H9 (cell line): ENCODE data around the gene DAGLB. TPM values are rescaled to one million over a fixed set of nuclear protein-coding genes. Genes with fewer than 3 reads are reported as not detected.

Experiments
- DNase-seq: peaks from one replicate; pipeline ENCODE4 v3.0.0-alpha.2; 2017
- H2AFZ ChIP-seq: one replicate; pipeline ENCODE4 v1.6.1; 2013; ENCODE audit warnings: mild to moderate bottlenecking, low read length, control low read depth, moderate library complexity
- H2AK5ac ChIP-seq: 2 replicates; pipeline ENCODE4 v1.6.1; 2013; ENCODE audit warnings: low read length, control low read depth, mixed read lengths; ENCODE audit not compliant: insufficient read length
- H2BK120ac ChIP-seq: one replicate; pipeline ENCODE4 v1.6.1; 2013; ENCODE audit warnings: low read depth, mild to moderate bottlenecking, low read length, control low read depth, inconsistent platforms; ENCODE audit not compliant: poor library complexity, severe bottlenecking
- H2BK12ac ChIP-seq: 2 replicates; pipeline ENCODE4 v1.6.1; 2013; ENCODE audit warnings: low read length, control low read depth, mixed read lengths, low read depth; ENCODE audit not compliant: insufficient read length
- H2BK15ac ChIP-seq: 2 replicates; pipeline ENCODE4 v1.6.1; 2013; ENCODE audit warnings: low read depth, low read length, control low read depth
- H2BK20ac ChIP-seq: one replicate; pipeline ENCODE4 v1.6.1; 2013; ENCODE audit warnings: low read depth, mild to moderate bottlenecking, low read length, control low read depth, inconsistent platforms; ENCODE audit not compliant: poor library complexity, severe bottlenecking
- H2BK5ac ChIP-seq: 2 replicates; pipeline ENCODE4 v1.6.1; 2013; ENCODE audit warnings: low read length, control low read depth, mixed read lengths; ENCODE audit not compliant: insufficient read length
- H3K14ac ChIP-seq: 2 replicates; pipeline ENCODE4 v1.6.1; 2013; ENCODE audit warnings: low read length, control low read depth; ENCODE audit not compliant: insufficient read depth
- H3K18ac ChIP-seq: 2 replicates; pipeline ENCODE4 v1.6.1; 2013; ENCODE audit warnings: low read depth, mild to moderate bottlenecking, mixed read lengths, low read length, control low read depth; ENCODE audit not compliant: insufficient read length
- H3K23ac ChIP-seq: 2 replicates; pipeline ENCODE4 v1.6.1; 2013; ENCODE audit warnings: low read length, control low read depth, mixed read lengths, low read depth; ENCODE audit not compliant: insufficient read length
- H3K23me2 ChIP-seq: 2 replicates; pipeline ENCODE4 v1.6.1; 2013; ENCODE audit warnings: low read depth, mild to moderate bottlenecking, mixed read lengths, low read length, control low read depth; ENCODE audit not compliant: insufficient read length, poor library complexity, severe bottlenecking
- H3K27ac ChIP-seq: 2 replicates; pipeline ENCODE4 v1.5.1; 2013; ENCODE audit warnings: low read length, control low read depth, mixed read lengths, low read depth; ENCODE audit not compliant: insufficient read length
- H3K27me3 ChIP-seq: 2 replicates; pipeline ENCODE4 v1.6.1; 2013; ENCODE audit warnings: low read length, control low read depth, inconsistent platforms; ENCODE audit not compliant: insufficient read depth
- H3K4ac ChIP-seq: 2 replicates; pipeline ENCODE4 v1.6.1; 2013; ENCODE audit warnings: low read depth, mild to moderate bottlenecking, control low read depth, inconsistent platforms, low read length, moderate library complexity
- H3K4me1 ChIP-seq: 2 replicates; pipeline ENCODE4 v1.6.1; 2013; ENCODE audit warnings: low read length, control low read depth, inconsistent platforms; ENCODE audit not compliant: insufficient read depth
- H3K4me2 ChIP-seq: 2 replicates; pipeline ENCODE4 v1.6.1; 2013; ENCODE audit warnings: low read length, control low read depth, mixed read lengths; ENCODE audit not compliant: insufficient read length, insufficient read depth
- H3K56ac ChIP-seq: 2 replicates; pipeline ENCODE4 v1.6.1; 2013; ENCODE audit warnings: low read depth, mild to moderate bottlenecking, mixed read lengths, low read length, control low read depth; ENCODE audit not compliant: insufficient read length
- H3K79me1 ChIP-seq: 2 replicates; pipeline ENCODE4 v1.6.1; 2013; ENCODE audit warnings: low read depth, mild to moderate bottlenecking, moderate library complexity, low read length, control low read depth, inconsistent platforms; ENCODE audit not compliant: insufficient read depth, poor library complexity, severe bottlenecking
- H3K79me2 ChIP-seq: 2 replicates; pipeline ENCODE4 v1.6.1; 2013; ENCODE audit warnings: low read length, control low read depth, inconsistent platforms; ENCODE audit not compliant: insufficient read depth
- H3K9ac ChIP-seq: 2 replicates; pipeline ENCODE4 v1.6.1; 2013; ENCODE audit warnings: low read length, control low read depth, mixed read lengths; ENCODE audit not compliant: insufficient read length; ENCODE audit errors: extremely low read depth
- H3K9me3 ChIP-seq: one replicate; pipeline ENCODE4 v1.6.1; 2013; ENCODE audit warnings: low read depth, low read length, inconsistent platforms; ENCODE audit not compliant: control insufficient read depth
- H3T11ph ChIP-seq: one replicate; pipeline ENCODE4 v1.6.1; 2013; ENCODE audit warnings: mild to moderate bottlenecking, low read length, control low read depth, inconsistent platforms
- H4K20me1 ChIP-seq: one replicate; pipeline ENCODE4 v1.6.1; 2013; ENCODE audit not compliant: control insufficient read depth, insufficient read length, insufficient read depth
- H4K5ac ChIP-seq: 2 replicates; pipeline ENCODE4 v1.6.1; 2013; ENCODE audit warnings: low read depth, mild to moderate bottlenecking, mixed read lengths, low read length, control low read depth; ENCODE audit not compliant: insufficient read length
- H4K8ac ChIP-seq: replicated peaks from 2 replicates; pipeline ENCODE4 v1.6.1; 2013; ENCODE audit warnings: low read length, control low read depth, mixed read lengths, low read depth; ENCODE audit not compliant: insufficient read length
- H4K91ac ChIP-seq: 2 replicates; pipeline ENCODE4 v1.6.1; 2013; ENCODE audit warnings: low read depth, mild to moderate bottlenecking, moderate library complexity, mixed read lengths, low read length, control low read depth; ENCODE audit not compliant: insufficient read length
- H3K27ac Mint-ChIP-seq, 3 experiments: 2 replicates in 2 of 3; 3 replicates in 1 of 3; pipeline ENCODE4 v1.8.0; 2020 to 2021; ENCODE audit warnings: mixed read lengths in 3 of 3, mild to moderate bottlenecking in 1 of 3, moderate library complexity in 1 of 3
- H3K27me3 Mint-ChIP-seq: 2 replicates; pipeline ENCODE4 v1.8.0; 2021; ENCODE audit warnings: low read depth, mild to moderate bottlenecking, moderate library complexity, mixed read lengths
- H3K36me3 Mint-ChIP-seq, 3 experiments: 2 replicates in 2 of 3; 3 replicates in 1 of 3; pipeline ENCODE4 v1.8.0; 2020 to 2021; ENCODE audit warnings: low read depth in 3 of 3, mixed read lengths in 3 of 3; ENCODE audit not compliant: insufficient read depth in 1 of 3
- H3K4me1 Mint-ChIP-seq, 2 experiments: 2 replicates each; pipeline ENCODE4 v1.8.0; 2020; ENCODE audit warnings: mixed read lengths in 2 of 2
- H3K4me3 Mint-ChIP-seq, 2 experiments: 2 replicates in 1 of 2; 3 replicates in 1 of 2; pipeline ENCODE4 v1.8.0; 2020 to 2021; ENCODE audit warnings: mild to moderate bottlenecking in 2 of 2, mixed read lengths in 2 of 2, moderate library complexity in 1 of 2
- H3K9me3 Mint-ChIP-seq, 2 experiments: 2 replicates in 1 of 2; 3 replicates in 1 of 2; pipeline ENCODE4 v1.8.0; 2020; ENCODE audit warnings: mild to moderate bottlenecking in 2 of 2, mixed read lengths in 2 of 2, moderate library complexity in 1 of 2
- CTCF ChIP-seq: fragments of 200-600 bp; sonication (generic); conservative IDR thresholded peaks from 3 replicates; pipeline ENCODE4 v1.8.0; 2021; ENCODE audit warnings: antibody characterized with exemption, mild to moderate bottlenecking
- WGBS: extraction: QIAGEN DNeasy Blood & Tissue Kit; methylation state at CpG from one replicate; pipeline ENCODE4 v1.1.7; 2013; ENCODE audit warnings: missing lambda C conversion rate, low lambda C conversion rate, mixed read lengths; ENCODE audit not compliant: insufficient read length; ENCODE audit errors: extremely low coverage; 5-methylcytosine and 5-hydroxymethylcytosine counted together
- total RNA-seq: library from RNA; stranded (reverse); gene quantifications from 2 replicates; pipeline ENCODE4 v1.2.1, GENCODE V29; 2021

Gene DAGLB
- total RNA-seq, 1 experiment from 2014 or later: 46.4 TPM

DNA sequence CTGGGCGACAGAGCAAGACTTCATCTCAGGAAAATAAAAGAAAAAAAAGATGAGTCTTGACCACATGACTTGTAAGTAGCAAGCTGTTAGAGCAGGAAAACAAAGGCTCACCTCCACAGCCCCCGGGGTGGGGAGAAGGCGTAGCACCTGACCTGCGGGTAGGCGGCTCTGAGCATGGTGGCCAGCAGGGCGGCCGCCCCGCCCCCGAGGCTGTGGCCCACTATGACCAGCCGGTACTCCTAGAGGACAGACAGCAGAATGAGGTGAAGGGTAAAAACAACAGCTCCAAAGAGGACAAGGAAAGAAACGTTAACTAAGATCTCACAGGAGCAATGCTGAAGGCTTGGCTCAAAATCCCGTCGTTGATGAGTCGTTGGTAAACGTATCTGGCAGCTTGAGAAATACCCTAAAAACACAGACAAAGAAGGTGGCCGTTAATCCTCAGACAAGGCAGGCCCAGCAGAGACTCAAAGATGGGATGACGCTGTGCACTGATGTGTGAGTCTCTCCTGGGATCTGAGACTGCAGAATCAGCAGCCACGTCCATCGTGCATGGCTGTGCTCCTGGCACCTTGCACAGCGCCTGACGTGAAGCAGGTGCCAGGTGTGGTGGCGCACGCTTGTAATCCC, 31.1 kb downstream of the DAGLB start:
- Histone ChIP-seq H3K27ac (no peak overlapping the region), H3K23me2 (no peaks in the 10 kb centered on the region), H3K56ac (no peak overlapping the region), H2BK12ac (no peak overlapping the region), H3K79me2 (no peaks in the 10 kb centered on the region), H3K4me2 (no peak overlapping the region), H3K18ac (no peak overlapping the region), H4K20me1 (no peaks in the 10 kb centered on the region), H2BK5ac (no peak overlapping the region), H3T11ph (no peak overlapping the region), H3K27me3 (no peaks in the 10 kb centered on the region), H4K91ac (no peak overlapping the region), H2BK120ac (no peak overlapping the region), H4K8ac (no peak overlapping the region), H2BK20ac (no peak overlapping the region), H2AK5ac (no peak overlapping the region), H3K4ac (no peak overlapping the region), H2BK15ac (no peak overlapping the region), H3K79me1 (no peaks in the 10 kb centered on the region), H3K14ac (no peak overlapping the region), H3K9me3 (peaks cover 3% of the 10 kb centered on the region), H3K9ac (no peak overlapping the region), H4K5ac (no peak overlapping the region), H3K4me1 (no peaks in the 10 kb centered on the region; the same call in 1 of the 2 replicates), H2AFZ (no peak overlapping the region), H3K23ac (no peak overlapping the region)
- peak; percentile 48; the same call in 2 of the 3 replicates for TF ChIP-seq CTCF
- DNase-seq: peak; percentile 89
- Mint-ChIP-seq H3K27me3 (no peaks in the 10 kb centered on the region), H3K27ac (peak overlapping the region in 2 of 3 experiments; percentile 37 to 87; a peak in 5 of 7 replicates), H3K36me3 (peaks cover 57 to 84% (median 79%) of the 10 kb centered on the region in 3 experiments; a peak in 6 of 7 replicates), H3K9me3 (peaks cover 10 to 12% of the 10 kb centered on the region in 2 experiments; a peak in 3 of 5 replicates), H3K4me1 (peaks cover 4 to 6% of the 10 kb centered on the region in 2 experiments), H3K4me3 (no peak overlapping the region; a peak in 1 of 5 replicates)
- WGBS: no CpG with 5 or more reads among the region's 23 CpGs
